Adipose tissue (tissue), 3 donors: Measurements from ENCODE around the gene LIM2. TPM values are rescaled to one million over a fixed set of nuclear protein-coding genes. Genes with fewer than 3 reads are reported as not detected.

Experiments used
- polyA plus RNA-seq, 3 donors: library from polyadenylated mRNA; stranded (reverse); fragments of 200-250 nt; gene quantifications; one replicate each; pipeline ENCODE4 v1.2.3, GENCODE V29; 2013
- donor health status: healthy with polysubstance abuse.
- donor health status: Bipolar disorder and iron deficiency.
- donor health status: healthy.

Gene LIM2
- polyA plus RNA-seq, 3 donors = not detected

Other genes with a start within 250 kb of the LIM2 start
- gene SIGLEC7, start 245.7 kb downstream of the LIM2 start, polyA plus RNA-seq = 1 to 10 TPM in 2 of 3 donors, under 1 TPM in 1; 0.59 to 5.1 (median 2.3) TPM
- 10 to 100 TPM in 1 of 3 donors, 1 to 10 TPM in 2; 1.5 to 10.6 (median 6.7) TPM for gene CD33, start 162.9 kb downstream of the LIM2 start, polyA plus RNA-seq
- gene SIGLECL1, start 136.9 kb downstream of the LIM2 start, polyA plus RNA-seq = not detected
- gene IGLON5, start 76.3 kb downstream of the LIM2 start, polyA plus RNA-seq = 1 to 10 TPM in 1 of 3 donors, under 1 TPM in 2; 0.11 to 1.1 (median 0.28) TPM
- 1 to 10 TPM in 2 of 3 donors, under 1 TPM in 1; 0.48 to 1.7 (median 1.3) TPM for gene VSIG10L, start 45.8 kb downstream of the LIM2 start, polyA plus RNA-seq
- 100 to 1,000 TPM in 2 of 3 donors, 10 to 100 TPM in 1; 99.6 to 407 (median 224) TPM for gene ETFB, start 21.6 kb downstream of the LIM2 start, polyA plus RNA-seq
- gene CLDND2, start 19.0 kb downstream of the LIM2 start, polyA plus RNA-seq = 1 to 10 TPM in 1 of 3 donors, under 1 TPM in 2; 0.48 to 3.3 (median 0.49) TPM
- 10 to 100 TPM in 1 of 3 donors, 1 to 10 TPM in 2; 1.5 to 10.3 (median 9.1) TPM for gene NKG7, start 15.3 kb downstream of the LIM2 start, polyA plus RNA-seq
- under 1 TPM in 1 of 3 donors, not detected in 2; 0.56 TPM for gene C19orf84, start 2.6 kb upstream of the LIM2 start, polyA plus RNA-seq
- 1 to 10 TPM; 2.1 to 3.5 (median 2.4) TPM for gene SIGLEC10, start 29.7 kb upstream of the LIM2 start, polyA plus RNA-seq
- gene SIGLEC8, start 70.5 kb upstream of the LIM2 start, polyA plus RNA-seq = under 1 TPM in 2 of 3 donors, not detected in 1; 0.04 to 0.08 TPM
- not detected for gene CEACAM18, start 90.6 kb upstream of the LIM2 start, polyA plus RNA-seq
- under 1 TPM in 2 of 3 donors, not detected in 1; 0.08 to 0.56 TPM for gene SIGLEC12, start 113.8 kb upstream of the LIM2 start, polyA plus RNA-seq
- gene SIGLEC6, start 143.7 kb upstream of the LIM2 start, polyA plus RNA-seq = under 1 TPM in 2 of 3 donors, not detected in 1; 0.05 to 0.34 TPM
- 1 to 10 TPM; 1.3 to 3.3 (median 1.5) TPM for gene ZNF175, start 183.3 kb upstream of the LIM2 start, polyA plus RNA-seq
- gene SIGLEC5, start 242.4 kb upstream of the LIM2 start, polyA plus RNA-seq = under 1 TPM in 2 of 3 donors, not detected in 1; 0.34 to 0.71 TPM